Keratinocyte (primary cell): ENCODE results near the gene TMEM169. TPM values are rescaled to one million over a fixed set of nuclear protein-coding genes. Genes with fewer than 3 reads are reported as not detected.

Experiments
- DNase-seq: peaks from one replicate; pipeline ENCODE4 v3.0.0-alpha.2; 2011; ENCODE audit warnings: low read depth, missing footprints, low spot score
- FAIRE-seq: peaks from 2 replicates; lab custom pipeline; 2011; peaks lifted over from hg19 to GRCh38; lab: Jason Lieb, UNC
- H2AFZ ChIP-seq: 2 replicates; pipeline ENCODE4 v1.6.0; 2012; ENCODE audit warnings: low read length, control low read depth, inconsistent platforms; ENCODE audit not compliant: control insufficient read depth
- H3K27ac ChIP-seq: 2 replicates; pipeline ENCODE4 v1.5.1; 2011; ENCODE audit warnings: low read length; ENCODE audit not compliant: control insufficient read depth, insufficient read depth
- H3K27me3 ChIP-seq: 3 replicates; pipeline ENCODE4 v1.6.0; 2011; ENCODE audit warnings: low read length; ENCODE audit not compliant: control insufficient read depth, insufficient read depth; ENCODE audit errors: extremely low read depth
- H3K36me3 ChIP-seq, 2 experiments: 2 replicates in 1 of 2; 3 replicates in 1 of 2; pipeline ENCODE4 v1.5.1; 2011; ENCODE audit warnings: low read length in 2 of 2, mild to moderate bottlenecking in 1 of 2; ENCODE audit not compliant: control insufficient read depth in 2 of 2, insufficient read depth in 2 of 2; ENCODE audit errors: extremely low read depth in 1 of 2
- H3K4me1 ChIP-seq: 3 replicates; pipeline ENCODE4 v1.5.1; 2011; ENCODE audit warnings: low read length; ENCODE audit not compliant: control insufficient read depth, insufficient read depth; ENCODE audit errors: extremely low read depth
- H3K4me2 ChIP-seq: 3 replicates; pipeline ENCODE4 v1.6.0; 2011; ENCODE audit warnings: low read depth, low read length; ENCODE audit not compliant: control insufficient read depth, insufficient read depth; ENCODE audit errors: extremely low read depth
- H3K4me3 ChIP-seq, 3 experiments: fragments of 200-600 bp in 1 of 3; sonication (generic) in 1 of 3; 2 replicates in 2 of 3; 3 replicates in 1 of 3; pipeline ENCODE4 v1.5.1; 2011 to 2016; ENCODE audit warnings: low read length in 3 of 3, mild to moderate bottlenecking in 3 of 3, control low read depth in 2 of 3, inconsistent platforms in 1 of 3, low read depth in 1 of 3, mixed read lengths in 1 of 3, mixed run types in 1 of 3, moderate library complexity in 1 of 3; ENCODE audit not compliant: control insufficient read depth in 2 of 3, insufficient read depth in 2 of 3; ENCODE audit errors: extremely low read depth in 1 of 3
- H3K79me2 ChIP-seq: 2 replicates; pipeline ENCODE4 v1.6.0; 2012; ENCODE audit warnings: low read length; ENCODE audit not compliant: control insufficient read depth, insufficient read depth
- H3K9ac ChIP-seq: 3 replicates; pipeline ENCODE4 v1.6.0; 2011; ENCODE audit warnings: low read length; ENCODE audit not compliant: control insufficient read depth, insufficient read depth; ENCODE audit errors: extremely low read depth
- H3K9me1 ChIP-seq: 3 replicates; pipeline ENCODE4 v1.6.0; 2011; ENCODE audit warnings: low read length; ENCODE audit not compliant: control insufficient read depth, insufficient read depth; ENCODE audit errors: extremely low read depth
- H3K9me3 ChIP-seq: 2 replicates; pipeline ENCODE4 v1.5.1; 2012; ENCODE audit warnings: low read depth, low read length; ENCODE audit not compliant: control insufficient read depth
- H4K20me1 ChIP-seq: 3 replicates; pipeline ENCODE4 v1.6.0; 2011; ENCODE audit warnings: low read length; ENCODE audit not compliant: control insufficient read depth, insufficient read depth; ENCODE audit errors: extremely low read depth
- EZH2 ChIP-seq: IDR thresholded peaks from one replicate; pipeline ENCODE4 v1.6.1; 2012; ENCODE audit warnings: inconsistent platforms, mild to moderate bottlenecking, low read length, moderate library complexity
- dilution Hi-C: fragments of 300-500 bp; cut with MboI; formaldehyde crosslinking; loops from one replicate; pipeline ENCODE4 v1.7.0; 2020; ENCODE audit warnings: low sequenced_read_pairs; ENCODE audit not compliant: extremely low pct_ligation_motif_present
- polyA plus RNA-seq, 5 experiments: library from polyadenylated mRNA; depleted of rRNA in 3 of 5; stranded (reverse) in 3 of 5; stranded (forward) in 1 of 5; unstranded in 1 of 5; fragments of >200 nt; gene quantifications; 1 replicate in 1 of 5; 2 replicates in 3 of 5; 3 replicates in 1 of 5; pipeline versions ENCODE4 v1.2.1 to v1.2.3, GENCODE V29; 2011 to 2012; ENCODE audit warnings: missing spikeins in 2 of 5, low read depth in 1 of 5, low replicate concordance in 1 of 5
- TF ChIP-seq, protein P1 (sequence below), 3 experiments: IDR thresholded peaks in 1 of 3; conservative IDR thresholded peaks in 1 of 3; optimal IDR thresholded peaks in 1 of 3; 2 replicates in 2 of 3; 3 replicates in 1 of 3; pipeline versions ENCODE3 to v1.5.1; 2011; ENCODE audit warnings: low read length in 3 of 3, mild to moderate bottlenecking in 3 of 3, moderate library complexity in 2 of 3, control low read depth in 1 of 3, inconsistent platforms in 1 of 3; ENCODE audit not compliant: insufficient read depth in 2 of 3; ENCODE audit errors: extremely low read depth in 1 of 3

TMEM169 gene
- polyA plus RNA-seq, 1 donor (not counting 4 experiments of a cell fraction or from before 2014, with no cell fraction given): not detected

DNA sequence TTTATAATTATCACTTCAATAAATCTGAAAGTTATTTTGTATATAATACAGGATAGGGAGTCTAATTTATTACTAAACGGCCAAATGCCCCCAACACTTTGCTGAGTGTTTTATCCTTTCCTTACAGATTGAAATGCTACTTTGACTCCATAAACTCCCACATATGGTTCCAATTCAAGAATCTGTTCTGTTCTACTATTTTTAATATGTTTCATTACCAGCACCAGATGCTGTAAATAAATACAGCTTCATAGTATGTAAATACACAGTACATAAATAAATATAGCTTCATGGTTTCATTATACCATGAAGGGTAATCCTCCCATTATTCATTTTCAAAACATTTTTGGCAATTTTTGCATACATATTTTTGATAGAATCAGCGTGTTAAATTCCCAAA lies 34.3 kb upstream of the TMEM169 start:
- dilution Hi-C loops: no loop called here
- no peaks in the 10 kb centered on the region for H3K9me3 ChIP-seq
- H3K36me3 ChIP-seq: no peaks in the 10 kb centered on the region
- no peaks in the 10 kb centered on the region for H3K4me1 ChIP-seq
- H3K27me3 ChIP-seq: no peaks in the 10 kb centered on the region
- H3K4me2 ChIP-seq: no peak overlapping the region
- no peak overlapping the region for H3K27ac ChIP-seq
- H2AFZ ChIP-seq: no peak overlapping the region
- H3K9me1 ChIP-seq: no peaks in the 10 kb centered on the region
- H3K9ac ChIP-seq: no peak overlapping the region
- TF ChIP-seq EZH2: no peak
- TF ChIP-seq, protein P1, sequence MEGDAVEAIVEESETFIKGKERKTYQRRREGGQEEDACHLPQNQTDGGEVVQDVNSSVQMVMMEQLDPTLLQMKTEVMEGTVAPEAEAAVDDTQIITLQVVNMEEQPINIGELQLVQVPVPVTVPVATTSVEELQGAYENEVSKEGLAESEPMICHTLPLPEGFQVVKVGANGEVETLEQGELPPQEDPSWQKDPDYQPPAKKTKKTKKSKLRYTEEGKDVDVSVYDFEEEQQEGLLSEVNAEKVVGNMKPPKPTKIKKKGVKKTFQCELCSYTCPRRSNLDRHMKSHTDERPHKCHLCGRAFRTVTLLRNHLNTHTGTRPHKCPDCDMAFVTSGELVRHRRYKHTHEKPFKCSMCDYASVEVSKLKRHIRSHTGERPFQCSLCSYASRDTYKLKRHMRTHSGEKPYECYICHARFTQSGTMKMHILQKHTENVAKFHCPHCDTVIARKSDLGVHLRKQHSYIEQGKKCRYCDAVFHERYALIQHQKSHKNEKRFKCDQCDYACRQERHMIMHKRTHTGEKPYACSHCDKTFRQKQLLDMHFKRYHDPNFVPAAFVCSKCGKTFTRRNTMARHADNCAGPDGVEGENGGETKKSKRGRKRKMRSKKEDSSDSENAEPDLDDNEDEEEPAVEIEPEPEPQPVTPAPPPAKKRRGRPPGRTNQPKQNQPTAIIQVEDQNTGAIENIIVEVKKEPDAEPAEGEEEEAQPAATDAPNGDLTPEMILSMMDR (optimal IDR thresholded peaks at IDR 0.05 in 1 of 3, IDR thresholded peaks at IDR 0.05 in 1 of 3, conservative IDR thresholded peaks at IDR 0.05 in 1 of 3; ENCODE audit: extremely low read depth in 1 of 3, insufficient read depth in 2 of 3, low read length in 3 of 3): no peak
- DNase-seq: no peak
- H3K4me3 ChIP-seq: no peak overlapping the region
- FAIRE-seq: no peak
- no peaks in the 10 kb centered on the region for H3K79me2 ChIP-seq
- no peaks in the 10 kb centered on the region for H4K20me1 ChIP-seq

DNA sequence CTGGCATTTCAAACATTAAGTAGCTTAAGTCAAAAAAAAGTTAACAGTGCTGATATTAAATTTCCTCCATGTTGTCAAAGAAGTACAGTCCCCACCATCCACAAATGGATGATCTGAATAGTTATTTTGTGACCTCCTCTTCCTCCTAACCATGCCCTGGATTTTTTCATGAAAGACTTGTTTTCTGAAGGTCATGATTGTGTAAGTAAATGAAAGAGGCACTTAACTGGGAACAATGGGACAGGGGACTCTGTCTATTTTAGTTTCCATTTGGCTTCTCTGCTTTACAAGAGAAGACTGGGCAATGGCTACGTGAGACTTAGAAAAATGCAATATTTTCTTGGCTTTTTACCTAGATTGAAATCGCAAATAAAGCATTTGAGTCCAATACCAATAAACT lies 32.3 kb upstream of the TMEM169 start:
- TF ChIP-seq, protein P1 (optimal IDR thresholded peaks at IDR 0.05 in 1 of 3, IDR thresholded peaks at IDR 0.05 in 1 of 3, conservative IDR thresholded peaks at IDR 0.05 in 1 of 3; ENCODE audit: extremely low read depth in 1 of 3, insufficient read depth in 2 of 3, low read length in 3 of 3): no peak
- no peak for TF ChIP-seq EZH2
- H3K27ac ChIP-seq: no peak overlapping the region
- no peaks in the 10 kb centered on the region for H3K4me1 ChIP-seq
- H3K9ac ChIP-seq: no peak overlapping the region
- DNase-seq (no peak), FAIRE-seq (no peak)
- H3K27me3 ChIP-seq: no peaks in the 10 kb centered on the region
- dilution Hi-C loops: no loop called here
- no peak overlapping the region for H2AFZ ChIP-seq
- H3K36me3 ChIP-seq: no peaks in the 10 kb centered on the region
- H3K4me2 ChIP-seq: no peak overlapping the region
- no peaks in the 10 kb centered on the region for H3K79me2 ChIP-seq
- no peaks in the 10 kb centered on the region for H3K9me1 ChIP-seq
- no peak overlapping the region for H3K4me3 ChIP-seq
- H4K20me1 ChIP-seq: no peaks in the 10 kb centered on the region
- H3K9me3 ChIP-seq: no peaks in the 10 kb centered on the region
